Measurements from ENCODE around the gene WBP2.
A peak's percentile ranks its signal among the peaks of the same experiment; 100 is the strongest.

The WBP2 gene

GRCh38 chr17:75828741-75829140, 26.4 kb downstream of the WBP2 start:
- no peak for DNase-seq (ENCODE audit: low read depth)
- H3K4me3 ChIP-seq (ENCODE audit: low read depth, low read length): no peak overlapping the region
- no peak for TF ChIP-seq POLR2A (IDR thresholded peaks at IDR 0.05; ENCODE audit: extremely low read depth, insufficient read length)

GRCh38 chr17:75828076-75828400, 27.1 kb downstream of the WBP2 start:
- H3K4me3 ChIP-seq (ENCODE audit: low read depth, low read length): no peak overlapping the region
- TF ChIP-seq MYC (IDR thresholded peaks at IDR 0.05; ENCODE audit: low read depth, low read length) (no peak), CTCF (IDR thresholded peaks at IDR 0.05; ENCODE audit: low read depth, low read length) (no peak), MAX (IDR thresholded peaks at IDR 0.05; ENCODE audit: low read depth, low read length) (no peak), POLR2A (IDR thresholded peaks at IDR 0.05; ENCODE audit: extremely low read depth, insufficient read length) (no peak)
- no peak for DNase-seq (ENCODE audit: low read depth)

GRCh38 chr17:75827308-75828075, 27.6 kb downstream of the WBP2 start:
- TF ChIP-seq MAX (IDR thresholded peaks at IDR 0.05; ENCODE audit: low read depth, low read length) (no peak), CTCF (IDR thresholded peaks at IDR 0.05; ENCODE audit: low read depth, low read length) (peak; percentile 42)
- H3K4me3 ChIP-seq (ENCODE audit: low read depth, low read length): no peak overlapping the region

GRCh38 chr17:75826561-75827307, 28.4 kb downstream of the WBP2 start:
- H3K4me3 ChIP-seq (ENCODE audit: low read depth, low read length): no peak overlapping the region
- TF ChIP-seq MYC (IDR thresholded peaks at IDR 0.05; ENCODE audit: low read depth, low read length) (no peak), MAX (IDR thresholded peaks at IDR 0.05; ENCODE audit: low read depth, low read length) (no peak), CTCF (IDR thresholded peaks at IDR 0.05; ENCODE audit: low read depth, low read length) (no peak), POLR2A (IDR thresholded peaks at IDR 0.05; ENCODE audit: extremely low read depth, insufficient read length) (no peak)
- peak; percentile 44 for DNase-seq (ENCODE audit: low read depth)

More at GRCh38 chr17:75827308-75828075, 27.6 kb downstream of the WBP2 start:
- peak; percentile 60 for DNase-seq (ENCODE audit: low read depth)

GRCh38 chr17:75825748-75826370, 29.3 kb downstream of the WBP2 start:
- H3K4me3 ChIP-seq (ENCODE audit: low read depth, low read length): no peak overlapping the region
- no peak for TF ChIP-seq POLR2A (IDR thresholded peaks at IDR 0.05; ENCODE audit: extremely low read depth, insufficient read length)
- no peak for TF ChIP-seq CTCF (IDR thresholded peaks at IDR 0.05; ENCODE audit: low read depth, low read length)
- TF ChIP-seq MAX (IDR thresholded peaks at IDR 0.05; ENCODE audit: low read depth, low read length): no peak
- no peak for TF ChIP-seq MYC (IDR thresholded peaks at IDR 0.05; ENCODE audit: low read depth, low read length)
- no peak for DNase-seq (ENCODE audit: low read depth)

- TF ChIP-seq CTCF (IDR thresholded peaks at IDR 0.05; ENCODE audit: low read depth, low read length) (no peak), MAX (IDR thresholded peaks at IDR 0.05; ENCODE audit: low read depth, low read length) (no peak), POLR2A (IDR thresholded peaks at IDR 0.05; ENCODE audit: extremely low read depth, insufficient read length) (no peak), MYC (IDR thresholded peaks at IDR 0.05; ENCODE audit: low read depth, low read length) (no peak)
- H3K4me3 ChIP-seq (ENCODE audit: low read depth, low read length): no peak overlapping the region
- no peak for DNase-seq (ENCODE audit: low read depth)
These were observed 30.0 kb downstream of the WBP2 start for GRCh38 chr17:75825149-75825552.

Measured in NB4 (cell line).